DND-41 (cell line): ENCODE measurements around the gene NOC2L.
A peak's percentile ranks its signal among the peaks of the same experiment; 100 is the strongest.

ENCODE experiments used
- ATAC-seq: fragments of 200-7000 bp; cut with Tn5 transposase; 3 replicates; pipeline ENCODE4 v1.9.1; 2021; ENCODE audit warnings: low read depth; ENCODE audit not compliant: insufficient read depth
- DNase-seq: peaks from one replicate; pipeline ENCODE4 v3.0.0-alpha.2; 2020
- H2AFZ ChIP-seq: 2 replicates; pipeline ENCODE4 v1.6.0; 2012; ENCODE audit warnings: low read depth, low read length
- H3K27ac ChIP-seq: 2 replicates; pipeline ENCODE4 v1.5.1; 2012; ENCODE audit warnings: low read length, inconsistent platforms
- H3K27me3 ChIP-seq: fragments of 200-600 bp; sonication (generic); 2 replicates; pipeline ENCODE4 v1.6.0; 2012; ENCODE audit warnings: low read length, mild to moderate bottlenecking, inconsistent platforms; ENCODE audit not compliant: insufficient read depth, poor library complexity
- H3K36me3 ChIP-seq: 2 replicates; pipeline ENCODE4 v1.5.1; 2012; ENCODE audit warnings: low read length, inconsistent platforms; ENCODE audit not compliant: insufficient read depth
- H3K4me1 ChIP-seq: 2 replicates; pipeline ENCODE4 v1.5.1; 2012; ENCODE audit warnings: mild to moderate bottlenecking, low read length; ENCODE audit not compliant: insufficient read depth
- H3K4me2 ChIP-seq: 2 replicates; pipeline ENCODE4 v1.6.0; 2012; ENCODE audit warnings: mild to moderate bottlenecking, moderate library complexity, low read length, inconsistent platforms; ENCODE audit not compliant: insufficient read depth
- H3K4me3 ChIP-seq, 2 experiments: fragments of 200-600 bp in 1 of 2; shearing (Covaris generic) in 1 of 2; 2 replicates each; pipeline ENCODE4 v1.5.1; 2012 to 2016; ENCODE audit warnings: inconsistent platforms in 2 of 2, low read length in 2 of 2, mild to moderate bottlenecking in 2 of 2, low read depth in 1 of 2, moderate library complexity in 1 of 2
- H3K79me2 ChIP-seq: 2 replicates; pipeline ENCODE4 v1.6.0; 2012; ENCODE audit warnings: low read length, inconsistent platforms; ENCODE audit not compliant: insufficient read depth
- H3K9ac ChIP-seq: 2 replicates; pipeline ENCODE4 v1.6.0; 2012; ENCODE audit warnings: low read depth, mild to moderate bottlenecking, inconsistent platforms, low read length, moderate library complexity
- H3K9me3 ChIP-seq: 2 replicates; pipeline ENCODE4 v1.5.1; 2012; ENCODE audit warnings: low read length, moderate library complexity, mild to moderate bottlenecking, inconsistent platforms; ENCODE audit not compliant: insufficient read depth, severe bottlenecking
- H4K20me1 ChIP-seq: 2 replicates; pipeline ENCODE4 v1.6.0; 2012; ENCODE audit warnings: low read length; ENCODE audit not compliant: insufficient read depth
- CTCF ChIP-seq: IDR thresholded peaks from 2 replicates; pipeline ENCODE4 v1.5.1; 2012; ENCODE audit warnings: borderline replicate concordance, low read length, moderate library complexity, mild to moderate bottlenecking; ENCODE audit not compliant: poor library complexity, severe bottlenecking; ENCODE audit errors: extremely low read depth
- EZH2 ChIP-seq: IDR thresholded peaks from 3 replicates; pipeline ENCODE4 v1.6.1; 2012; ENCODE audit warnings: borderline replicate concordance, low read depth, mild to moderate bottlenecking, moderate library complexity, low read length, inconsistent platforms; ENCODE audit not compliant: severe bottlenecking

Gene NOC2L

GRCh38 chr1:966135-966703 is 7.2 kb upstream of the NOC2L start, which contains the start of gene PLEKHN1:
PLEKHN1 (plus strand) TSS chr1:966482; CDS start chr1:966532, 50 bp downstream.
- peak within 1 kb of the TSS in 1 of 2 experiments; percentile 59; a peak in 2 of 4 replicates for H3K4me3 ChIP-seq
- H3K4me1 ChIP-seq = peaks cover 20% of the 10 kb centered on the region
- no peaks in the 10 kb centered on the region for H3K79me2 ChIP-seq
- H3K4me2 ChIP-seq = peak within 1 kb of the TSS; percentile 97
- ATAC-seq (peak; percentile 2; the same call in 1 of the 3 replicates), DNase-seq (no peak)
- peaks cover 5% of the 10 kb centered on the region for H3K27me3 ChIP-seq
- peak within 1 kb of the TSS; percentile 47 for H3K9ac ChIP-seq
- H2AFZ ChIP-seq = peak within 1 kb of the TSS; percentile 77
- TF ChIP-seq EZH2 = no peak
- no peak for TF ChIP-seq CTCF
- no peak within 1 kb of the TSS for H3K27ac ChIP-seq
- no peaks in the 10 kb centered on the region for H3K9me3 ChIP-seq
- H3K36me3 ChIP-seq = peaks cover 29% of the 10 kb centered on the region
- peaks cover 25% of the 10 kb centered on the region for H4K20me1 ChIP-seq

- H3K27me3 ChIP-seq = peaks cover 5% of the 10 kb centered on the region
- peaks cover 29% of the 10 kb centered on the region for H3K36me3 ChIP-seq
- H3K4me3 ChIP-seq = no peak overlapping the region
- no peak overlapping the region for H3K4me2 ChIP-seq
- H3K79me2 ChIP-seq = no peaks in the 10 kb centered on the region
- TF ChIP-seq EZH2 (no peak), CTCF (no peak)
- H3K27ac ChIP-seq = no peak overlapping the region
- H3K4me1 ChIP-seq = peaks cover 24% of the 10 kb centered on the region
- no peak overlapping the region for H3K9ac ChIP-seq
- no peak overlapping the region for H2AFZ ChIP-seq
- DNase-seq = no peak
- H3K9me3 ChIP-seq = no peaks in the 10 kb centered on the region
- ATAC-seq = no peak
- peaks cover 26% of the 10 kb centered on the region for H4K20me1 ChIP-seq
Measured at GRCh38 chr1:965526-966134, 6.6 kb upstream of the NOC2L start.

DNA sequence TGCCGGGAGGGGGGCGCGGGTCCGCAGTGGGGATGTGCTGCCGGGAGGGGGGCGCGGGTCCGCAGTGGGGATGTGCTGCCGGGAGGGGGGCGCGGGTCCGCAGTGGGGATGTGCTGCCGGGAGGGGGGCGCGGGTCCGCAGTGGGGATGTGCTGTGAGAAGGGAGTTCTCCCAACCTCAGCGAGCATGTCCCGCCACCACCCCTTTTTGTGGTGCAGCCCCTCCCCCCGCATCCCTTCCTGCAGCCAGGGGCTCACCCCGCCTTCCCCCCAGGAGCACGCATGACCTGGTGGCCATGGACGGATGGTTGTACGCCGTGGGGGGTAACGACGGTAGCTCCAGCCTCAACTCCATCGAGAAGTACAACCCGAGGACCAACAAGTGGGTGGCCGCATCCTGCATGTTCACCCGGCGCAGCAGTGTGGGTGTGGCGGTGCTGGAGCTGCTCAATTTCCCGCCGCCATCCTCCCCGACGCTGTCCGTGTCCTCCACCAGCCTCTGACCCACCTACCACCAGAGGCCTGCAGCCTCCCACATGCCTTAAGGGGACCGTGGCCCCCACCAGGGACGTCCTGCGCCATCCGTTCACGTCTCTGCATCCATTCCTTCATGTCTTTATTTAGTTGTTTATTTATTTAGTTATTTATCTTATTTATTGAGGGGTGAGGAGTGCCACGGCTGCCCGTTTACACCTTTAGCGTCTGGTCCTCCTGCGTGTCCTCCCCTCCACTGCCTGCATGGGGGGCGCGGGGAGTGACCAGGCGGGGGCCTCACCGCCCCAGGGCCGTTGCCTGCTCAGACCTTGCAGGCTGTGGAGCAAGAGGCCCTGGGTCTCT is 5.9 kb upstream of the NOC2L start:
- Histone ChIP-seq H2AFZ (no peak overlapping the region), H3K9me3 (no peaks in the 10 kb centered on the region), H3K4me3 (no peak overlapping the region), H3K9ac (no peak overlapping the region), H3K4me1 (peaks cover 27% of the 10 kb centered on the region), H3K79me2 (no peaks in the 10 kb centered on the region; the same call in 1 of the 2 replicates), H3K36me3 (peaks cover 29% of the 10 kb centered on the region), H3K27me3 (peaks cover 5% of the 10 kb centered on the region), H3K27ac (no peak overlapping the region), H3K4me2 (no peak overlapping the region), H4K20me1 (peaks cover 26% of the 10 kb centered on the region)
- DNase-seq = no peak
- no peak for ATAC-seq
- TF ChIP-seq CTCF (no peak), EZH2 (no peak)
